NCI-H146 treated with DMSO at 0.1 percent for 48 hours (cell line): ENCODE data around the gene LRRC47.
"Not testable (repeated sequence)": the region's sequence is repeated elsewhere in the genome, so short reads cannot be mapped to it uniquely, and the experiment has no call there.

Experiments used
- DNase-seq: peaks from one replicate; lab custom pipeline; 2025; ENCODE audit not compliant: unreplicated experiment; lab: John Stamatoyannopoulos, UW

LRRC47 gene

DNA sequence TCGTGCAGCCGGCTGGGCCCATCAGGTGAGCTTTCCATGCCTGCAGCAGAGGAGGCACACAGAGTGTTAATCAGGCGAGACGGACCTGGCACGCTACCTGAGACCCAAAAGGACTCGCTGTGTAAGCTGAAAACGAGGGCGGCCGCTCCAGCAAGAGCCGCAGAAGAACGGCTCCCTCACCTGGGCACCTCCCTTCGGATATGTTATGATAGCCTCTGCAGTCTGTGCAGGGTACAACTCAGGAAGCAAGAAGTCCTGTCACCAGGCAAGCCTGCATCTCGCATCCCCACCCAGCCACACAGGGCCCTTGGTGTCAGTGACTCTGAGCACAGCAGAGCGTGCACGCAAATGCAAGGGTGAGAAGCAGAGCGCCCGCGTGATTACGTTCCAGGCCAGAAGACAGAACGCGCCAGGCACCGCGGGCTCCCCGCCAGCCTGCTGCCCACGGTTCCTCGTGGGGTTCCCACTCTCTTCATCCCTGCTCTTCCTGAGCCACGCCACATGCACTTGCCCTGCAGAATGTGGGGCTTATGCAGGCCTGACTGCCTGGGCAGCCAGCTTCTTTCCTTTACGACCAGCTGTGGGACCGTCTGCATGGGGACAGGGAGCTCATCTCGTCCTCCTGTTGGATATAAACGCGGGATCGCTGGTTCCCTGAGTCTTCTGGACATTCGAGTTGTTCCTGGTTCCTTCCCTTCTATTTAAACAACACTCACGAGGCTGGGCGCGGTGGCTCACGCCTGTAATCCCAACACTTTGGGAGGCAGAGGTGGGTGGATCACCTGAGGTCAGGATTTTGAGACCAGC, 20.2 kb upstream of the LRRC47 start:
- DNase-seq: no peak

DNA sequence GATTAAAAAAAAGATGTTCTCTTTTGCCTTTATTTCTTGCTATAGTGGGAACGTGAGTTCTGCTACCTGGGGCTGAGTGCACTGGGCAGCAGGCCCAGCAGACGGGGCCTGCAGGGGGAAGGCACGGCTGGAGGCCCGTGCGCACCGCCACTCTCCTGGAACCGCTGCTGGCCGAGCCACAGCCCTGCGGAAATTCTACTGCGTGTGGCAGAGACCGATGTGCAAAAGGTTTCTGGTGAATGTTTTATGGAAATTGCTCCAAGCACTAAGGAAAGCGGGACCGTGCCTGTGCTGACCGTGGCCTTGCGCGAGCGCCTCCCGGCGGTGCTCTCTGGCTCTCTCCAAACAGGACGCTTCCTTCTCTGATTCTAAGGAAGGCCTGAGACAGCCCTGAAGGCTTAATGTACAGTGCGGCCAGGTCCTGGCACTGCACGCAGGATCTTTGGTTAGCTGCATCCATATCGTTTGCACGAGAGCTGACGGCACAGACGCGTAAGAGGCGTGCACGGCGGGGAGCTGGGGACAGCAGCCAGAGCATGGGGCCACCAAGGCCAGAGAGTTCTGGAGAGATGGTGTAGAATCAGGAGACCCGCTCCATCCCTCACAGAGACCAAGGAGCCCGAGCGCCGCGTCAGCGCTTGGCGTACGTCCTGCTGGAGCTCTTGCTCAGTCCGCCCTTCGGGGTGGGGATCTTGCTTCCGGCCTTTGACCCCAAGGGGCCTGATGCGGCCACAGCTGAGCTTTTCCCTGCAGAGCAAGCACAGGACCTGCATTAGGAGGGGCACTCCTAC, 18.7 kb upstream of the LRRC47 start:
- no peak for DNase-seq

DNA sequence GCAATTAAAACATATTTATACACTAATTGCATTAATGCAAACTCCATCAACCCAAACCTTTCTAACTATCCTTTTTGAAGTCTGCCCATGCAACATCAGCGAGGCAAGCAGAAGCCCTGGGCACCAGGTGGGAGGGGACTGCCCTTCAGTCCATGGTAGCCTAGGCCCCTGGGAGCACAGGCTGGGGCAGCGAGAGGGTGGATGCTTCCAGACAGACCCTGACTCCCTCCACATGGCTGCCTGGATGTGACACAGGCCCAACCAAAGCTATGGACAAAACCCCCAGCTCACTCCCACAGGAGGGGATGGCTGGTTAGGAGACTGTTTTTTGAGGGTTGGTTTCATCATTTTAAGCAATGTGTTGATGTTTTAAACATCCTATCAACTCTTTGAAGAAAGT, 17.8 kb upstream of the LRRC47 start:
- DNase-seq: no peak

DNA sequence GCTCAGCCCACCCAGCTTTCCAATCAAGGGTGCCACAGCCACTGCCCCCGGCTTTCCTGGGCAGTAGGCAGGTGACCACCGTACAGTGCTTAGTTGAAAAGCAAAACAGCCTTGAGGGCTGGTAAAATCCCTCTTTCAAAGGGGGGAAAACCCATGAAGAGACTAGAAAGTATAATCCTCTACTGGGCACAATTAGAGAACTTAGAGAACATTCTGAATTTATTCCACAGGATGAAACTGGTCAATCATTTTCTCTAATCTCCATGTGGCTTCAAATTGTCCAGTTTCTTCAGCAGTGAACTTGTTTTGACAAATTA, 15.3 kb upstream of the LRRC47 start:
- DNase-seq: no peak

DNA sequence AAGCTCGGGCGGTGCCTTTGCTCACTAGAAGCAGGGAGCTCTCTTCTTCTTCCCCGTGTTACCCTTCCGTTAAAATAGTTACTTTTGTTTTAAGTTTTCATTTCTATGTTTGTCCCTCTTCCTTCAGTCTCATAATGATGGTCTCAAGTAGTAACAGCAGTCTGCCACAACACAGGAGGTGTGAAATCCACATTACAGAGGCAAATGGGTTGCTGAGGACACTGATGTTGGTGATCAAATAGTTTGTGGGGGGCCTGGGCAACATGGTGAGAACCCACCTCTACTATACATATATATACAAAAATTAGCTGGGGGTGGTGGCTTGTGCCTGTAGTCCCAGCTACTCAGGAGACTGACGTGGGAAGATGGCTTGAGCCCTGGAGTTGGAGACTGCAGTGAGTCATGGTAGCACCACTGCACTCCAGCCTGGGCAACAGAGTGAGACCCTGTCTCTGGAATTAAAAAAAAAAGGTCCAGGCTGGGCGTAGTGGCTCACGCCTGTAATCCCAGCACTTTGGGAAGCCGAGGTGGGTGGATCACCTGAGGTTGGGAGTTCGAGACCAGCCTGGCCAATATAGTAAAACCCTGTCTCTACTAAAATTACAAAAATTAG, 14.0 kb upstream of the LRRC47 start:
- DNase-seq: not testable (repeated sequence)

DNA sequence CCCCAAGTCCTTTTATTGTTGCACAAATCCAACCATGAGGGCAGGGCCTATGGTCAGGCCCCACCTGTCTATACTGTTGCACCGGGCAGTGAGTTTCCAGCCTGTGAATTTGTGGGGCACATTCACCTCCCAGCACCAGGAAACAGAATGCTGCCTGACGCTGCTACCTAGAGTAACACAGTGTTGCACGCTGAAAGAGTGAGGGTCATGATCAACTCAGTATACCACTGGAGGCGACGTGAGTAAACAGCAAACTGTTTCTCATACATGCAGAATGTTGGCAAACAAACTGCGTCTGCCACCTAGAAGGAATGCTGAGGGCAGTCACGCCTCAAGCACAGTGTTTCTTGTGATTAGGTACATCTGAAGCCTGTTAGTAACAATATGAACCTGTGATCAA, 13.4 kb upstream of the LRRC47 start:
- no peak for DNase-seq

DNA sequence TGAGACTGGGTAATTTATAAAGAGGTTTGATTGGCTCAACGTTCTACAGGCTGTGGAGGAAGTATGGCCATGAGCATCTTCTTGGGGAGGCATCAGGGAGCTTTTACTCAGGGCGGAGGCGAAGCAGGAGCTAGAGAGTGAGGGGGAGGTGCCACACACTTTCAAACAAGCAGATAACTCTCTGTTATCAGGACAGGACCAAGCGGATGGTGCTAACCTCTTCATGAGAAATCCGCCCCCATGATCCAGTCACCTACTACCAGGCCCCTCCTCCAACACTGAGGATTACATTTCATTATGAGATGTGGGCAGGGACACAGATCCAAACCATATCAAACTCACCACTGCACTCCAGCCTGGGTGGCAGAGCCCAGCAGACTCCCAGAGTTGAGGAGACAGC, 11.5 kb upstream of the LRRC47 start:
- DNase-seq: no peak

DNA sequence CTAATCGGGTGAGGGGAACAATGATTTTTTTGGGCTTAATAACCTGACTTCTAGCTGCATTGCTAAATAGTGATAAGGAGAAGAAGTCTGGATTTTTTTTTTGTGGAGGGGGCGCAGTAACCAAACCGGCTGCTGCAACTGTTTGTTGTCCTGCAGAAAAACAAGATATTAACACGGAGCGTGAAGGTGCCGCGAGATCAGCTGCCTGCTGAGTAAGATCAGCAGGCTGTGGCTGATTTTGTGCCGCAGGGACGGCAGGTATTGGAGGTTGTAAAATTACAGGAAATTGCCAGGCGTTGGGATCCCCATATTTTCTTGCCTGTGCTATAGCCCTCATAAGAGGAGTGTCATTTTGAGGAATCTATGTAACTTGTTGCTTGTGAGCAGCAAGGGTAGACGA, 8.7 kb upstream of the LRRC47 start:
- no peak for DNase-seq

DNA sequence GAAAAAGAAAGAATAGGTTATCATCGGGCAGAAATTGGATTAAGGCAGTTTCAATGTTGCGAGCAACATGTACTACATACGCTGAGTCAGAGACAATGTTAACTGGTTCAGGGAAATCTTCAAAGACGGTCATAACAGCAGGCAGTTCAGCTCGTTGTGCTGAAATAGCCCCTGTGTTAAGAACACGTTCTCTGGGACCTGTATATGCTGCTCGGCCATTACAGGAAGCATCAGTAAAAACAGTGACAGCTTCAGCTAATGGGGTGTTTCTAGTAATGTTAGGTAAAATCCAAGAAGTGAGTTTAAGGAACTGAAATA, 8.3 kb upstream of the LRRC47 start:
- not testable (repeated sequence) for DNase-seq

DNA sequence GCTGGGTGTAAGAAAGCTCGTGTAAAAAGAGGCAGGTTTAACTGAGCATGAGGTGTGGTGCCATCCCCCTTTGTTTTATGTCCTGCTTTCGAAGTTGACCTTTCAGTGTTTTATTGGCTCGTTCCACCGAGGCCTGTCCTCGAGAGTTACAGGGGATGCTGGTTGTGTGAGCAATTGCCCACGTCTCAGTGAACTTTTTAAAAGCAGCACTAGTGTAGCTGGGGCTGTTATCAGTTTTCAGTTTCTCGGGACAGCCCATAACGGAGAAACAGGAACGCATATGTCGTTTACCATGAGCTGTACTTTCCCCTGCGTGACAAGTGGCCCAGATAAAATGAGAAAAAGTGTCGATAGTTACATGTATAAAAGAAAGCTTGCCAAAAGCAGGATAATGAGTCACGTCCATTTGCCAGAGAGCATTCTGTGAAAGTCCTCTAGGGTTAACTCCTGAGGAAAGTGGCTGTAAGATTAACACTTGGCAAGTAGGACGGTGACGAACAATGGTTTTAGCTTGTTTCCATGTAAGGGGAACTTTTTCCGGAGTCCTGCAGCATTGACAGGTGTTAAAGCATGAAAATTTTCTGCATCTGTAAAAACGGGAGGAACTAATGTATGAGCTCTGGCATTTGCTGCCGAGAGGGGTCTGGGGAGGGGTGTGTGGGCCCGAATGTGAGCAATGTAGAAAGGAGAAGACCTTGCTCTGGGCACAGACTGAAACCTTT, 7.8 kb upstream of the LRRC47 start:
- no peak for DNase-seq

DNA sequence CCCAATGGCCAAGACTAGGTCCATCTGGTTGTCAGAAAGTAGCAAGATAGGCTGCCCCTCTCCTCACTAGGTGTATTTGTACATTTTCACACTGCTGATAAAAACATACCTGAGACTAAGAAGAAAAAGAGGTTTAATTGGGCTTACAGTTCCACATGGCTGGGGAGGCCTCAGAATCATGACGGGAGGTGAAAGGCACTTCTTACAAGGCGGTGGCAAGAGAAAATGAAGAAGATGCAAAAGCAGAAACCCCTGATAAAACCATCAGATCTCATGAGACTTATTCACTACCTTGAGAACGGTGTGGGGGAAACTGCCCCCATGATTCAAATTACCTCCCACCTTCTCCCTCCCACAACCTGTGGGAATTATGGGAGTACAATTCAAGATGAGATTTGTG, 4.5 kb upstream of the LRRC47 start:
- DNase-seq: not testable (repeated sequence)

DNA sequence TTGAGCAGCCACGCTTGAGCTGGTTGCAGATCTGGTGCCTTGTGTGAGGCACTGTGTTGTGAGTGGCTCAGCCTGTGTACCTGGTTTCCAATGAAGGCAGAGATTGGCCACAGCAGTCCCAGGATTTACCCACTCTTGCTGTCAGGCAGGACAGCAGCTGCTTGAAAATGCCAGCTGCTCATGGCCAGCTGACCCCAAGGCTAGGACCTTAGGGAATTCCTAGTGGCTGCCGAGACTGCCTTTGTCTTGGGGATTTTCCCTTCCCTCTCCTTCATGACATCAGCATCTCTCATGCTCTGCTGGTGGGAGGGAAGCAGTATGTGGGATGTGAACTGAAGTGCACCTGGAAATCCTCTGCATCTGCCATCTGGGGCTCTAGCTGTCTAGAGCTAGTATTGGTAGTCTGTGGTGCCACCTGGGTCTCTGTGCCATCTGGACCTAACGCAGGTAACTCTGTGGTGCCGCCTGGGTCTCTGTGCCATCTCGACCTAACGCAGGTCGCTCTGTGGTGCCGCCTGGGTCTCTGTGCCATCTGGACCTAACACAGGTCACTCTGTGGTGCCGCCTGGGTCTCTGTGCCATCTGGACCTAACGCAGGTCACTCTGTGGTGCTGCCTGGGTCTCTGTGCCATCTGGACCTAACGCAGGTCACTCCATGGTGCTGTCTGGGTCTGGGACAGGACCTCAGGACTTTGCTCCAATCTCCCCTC, 3.8 kb upstream of the LRRC47 start:
- no peak for DNase-seq

DNA sequence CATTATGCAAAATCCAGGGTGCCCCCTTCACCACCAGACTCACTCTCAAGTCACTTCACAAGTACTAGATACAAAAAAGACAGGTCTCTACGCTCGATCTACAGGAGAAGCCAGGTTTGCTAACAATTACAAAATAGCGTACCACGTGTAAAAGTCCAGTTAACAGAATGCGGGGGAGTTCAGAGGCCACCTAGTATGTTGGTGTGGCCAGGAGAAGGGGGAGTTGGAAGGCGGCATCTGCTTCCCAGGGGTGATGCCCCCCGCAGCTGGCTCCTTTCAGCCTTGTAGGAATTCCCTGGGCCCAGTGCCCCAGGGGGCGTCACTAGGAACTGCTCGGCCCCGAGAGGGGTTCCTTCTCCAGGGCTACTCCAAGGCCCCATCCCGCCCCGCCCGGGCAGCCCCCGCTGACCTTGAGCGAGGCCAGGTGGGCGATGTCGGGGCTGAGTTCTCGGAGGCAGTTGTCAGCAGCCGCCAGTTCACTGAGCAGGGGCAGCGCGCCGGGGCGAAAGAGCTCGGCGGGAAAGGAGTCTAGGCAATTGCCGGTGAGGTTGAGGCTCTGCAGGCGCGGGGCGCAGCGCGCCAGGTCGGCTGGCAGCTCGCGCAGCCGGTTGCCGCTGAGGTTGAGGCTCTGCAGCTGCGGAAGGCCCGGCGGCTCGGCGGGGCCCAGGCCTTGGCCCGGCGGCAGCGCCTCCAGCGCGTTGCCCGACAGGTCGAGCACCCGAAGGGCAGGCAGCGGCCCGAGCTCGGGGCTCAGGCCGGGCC, 664 bp downstream of the LRRC47 start:
- no peak for DNase-seq

DNA sequence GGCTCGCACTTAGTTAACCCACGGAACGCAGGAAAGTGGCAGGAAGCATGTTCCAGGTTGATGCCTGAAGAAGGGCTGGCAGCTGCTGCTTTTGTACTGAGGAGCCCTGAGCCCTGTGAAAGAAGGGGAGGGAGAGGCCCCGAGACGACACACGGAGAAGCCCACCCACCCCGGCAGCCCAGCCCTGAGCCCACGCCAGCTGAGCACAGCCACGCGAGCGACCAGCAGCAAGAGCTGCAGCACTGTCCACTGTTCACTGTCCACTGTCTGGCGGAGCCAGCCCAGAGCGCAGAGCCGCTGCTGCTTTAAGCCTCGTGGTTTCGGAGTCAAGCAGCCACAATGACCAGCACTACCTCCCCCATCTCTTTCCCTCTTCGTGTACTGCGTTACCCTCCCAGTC, 5.3 kb downstream of the LRRC47 start:
- no peak for DNase-seq

DNA sequence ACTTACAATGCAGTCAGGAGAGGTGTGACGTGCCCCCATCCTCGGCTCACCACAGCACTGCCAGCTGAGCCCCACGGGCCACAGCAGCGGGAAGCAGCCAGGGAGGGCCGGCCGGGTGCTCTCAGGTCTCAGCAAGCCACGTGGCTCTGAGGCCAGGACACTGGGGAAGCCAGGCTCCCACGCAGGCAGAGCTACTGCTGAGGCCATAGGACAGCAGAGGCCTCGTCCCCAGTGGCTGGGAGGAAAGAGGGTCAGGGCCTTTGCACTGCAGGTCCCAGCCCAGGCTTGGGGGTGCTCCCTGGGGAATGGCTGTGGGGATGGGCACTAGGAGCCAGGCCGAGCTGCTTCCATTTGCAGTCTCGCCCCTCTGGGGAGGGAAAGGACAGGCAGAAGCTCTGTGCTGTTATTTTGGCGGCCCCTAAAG, 5.8 kb downstream of the LRRC47 start:
- no peak for DNase-seq

DNA sequence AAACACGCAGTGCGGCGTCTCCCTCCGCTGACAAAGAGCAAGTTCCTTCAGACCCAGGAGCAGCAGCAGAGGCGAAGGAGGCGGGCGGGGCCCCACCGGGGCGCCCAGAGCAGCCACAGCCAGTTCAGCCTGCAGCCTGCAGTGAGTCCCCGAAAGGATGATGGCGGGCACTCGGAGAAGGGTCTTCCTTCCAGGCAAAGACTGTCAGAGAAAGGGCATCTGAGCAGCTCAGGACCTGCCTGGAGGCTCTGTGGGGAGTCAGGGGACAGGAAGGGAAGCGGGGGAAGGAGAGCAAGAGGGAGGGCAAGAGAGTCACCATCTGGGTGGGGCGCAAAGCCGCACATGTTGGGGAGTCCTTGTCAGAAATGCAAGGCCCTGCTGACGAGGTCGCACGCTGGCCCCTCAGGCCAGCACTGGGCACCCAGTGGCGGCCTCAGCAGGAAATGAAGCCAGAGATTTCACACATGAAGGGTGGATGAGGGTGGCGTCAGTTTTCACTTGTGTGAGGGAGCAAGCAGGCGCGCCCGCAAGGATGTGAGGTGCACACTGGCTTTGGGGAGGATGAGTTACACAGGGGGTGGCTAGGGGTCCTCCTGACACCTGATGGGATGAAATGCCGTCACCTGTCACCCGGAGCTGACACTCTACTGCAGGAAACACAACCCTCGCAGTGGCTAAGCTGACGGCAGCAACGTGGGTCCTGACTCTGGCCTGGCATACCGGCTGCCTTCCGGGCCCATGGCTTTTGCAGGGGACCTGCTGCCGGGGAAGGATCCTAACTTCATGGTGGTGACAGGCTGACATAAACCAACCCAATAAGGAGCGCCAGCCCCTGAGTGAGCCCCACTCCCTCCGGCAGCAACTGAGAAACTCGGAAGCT, 6.6 kb downstream of the LRRC47 start:
- DNase-seq: no peak

DNA sequence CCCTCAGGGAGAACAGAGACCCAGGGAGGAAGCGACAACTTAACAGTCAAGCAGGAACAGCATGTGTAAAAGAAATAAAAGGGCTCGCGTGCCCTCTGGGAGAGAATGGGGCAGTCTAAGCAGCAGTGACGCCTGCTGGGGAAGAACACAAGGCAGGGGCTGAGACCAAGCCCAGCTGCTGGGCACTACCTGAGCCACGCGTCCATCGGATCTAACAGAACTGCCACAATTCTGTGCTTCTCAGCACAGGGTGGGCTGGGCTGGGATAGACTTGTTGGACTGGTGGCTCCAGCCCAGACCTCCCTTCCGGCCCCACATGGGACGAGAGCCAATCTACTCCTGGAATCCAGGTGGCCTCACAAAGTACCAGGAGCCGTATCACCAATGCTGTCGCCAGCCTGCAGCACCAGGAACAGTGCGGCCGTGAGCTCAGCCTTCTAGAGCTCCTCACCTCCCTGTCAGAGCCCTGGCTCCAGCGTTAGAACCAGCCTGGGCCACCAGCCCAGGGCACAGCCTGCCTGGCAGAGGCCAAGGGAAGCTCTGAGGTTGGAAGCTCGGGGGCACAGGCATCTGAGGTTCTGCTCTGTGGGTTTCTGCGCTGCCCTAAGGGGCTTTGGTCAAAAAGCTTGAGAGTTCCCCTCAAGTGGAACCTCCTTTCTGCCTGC, 7.4 kb downstream of the LRRC47 start:
- DNase-seq: no peak

DNA sequence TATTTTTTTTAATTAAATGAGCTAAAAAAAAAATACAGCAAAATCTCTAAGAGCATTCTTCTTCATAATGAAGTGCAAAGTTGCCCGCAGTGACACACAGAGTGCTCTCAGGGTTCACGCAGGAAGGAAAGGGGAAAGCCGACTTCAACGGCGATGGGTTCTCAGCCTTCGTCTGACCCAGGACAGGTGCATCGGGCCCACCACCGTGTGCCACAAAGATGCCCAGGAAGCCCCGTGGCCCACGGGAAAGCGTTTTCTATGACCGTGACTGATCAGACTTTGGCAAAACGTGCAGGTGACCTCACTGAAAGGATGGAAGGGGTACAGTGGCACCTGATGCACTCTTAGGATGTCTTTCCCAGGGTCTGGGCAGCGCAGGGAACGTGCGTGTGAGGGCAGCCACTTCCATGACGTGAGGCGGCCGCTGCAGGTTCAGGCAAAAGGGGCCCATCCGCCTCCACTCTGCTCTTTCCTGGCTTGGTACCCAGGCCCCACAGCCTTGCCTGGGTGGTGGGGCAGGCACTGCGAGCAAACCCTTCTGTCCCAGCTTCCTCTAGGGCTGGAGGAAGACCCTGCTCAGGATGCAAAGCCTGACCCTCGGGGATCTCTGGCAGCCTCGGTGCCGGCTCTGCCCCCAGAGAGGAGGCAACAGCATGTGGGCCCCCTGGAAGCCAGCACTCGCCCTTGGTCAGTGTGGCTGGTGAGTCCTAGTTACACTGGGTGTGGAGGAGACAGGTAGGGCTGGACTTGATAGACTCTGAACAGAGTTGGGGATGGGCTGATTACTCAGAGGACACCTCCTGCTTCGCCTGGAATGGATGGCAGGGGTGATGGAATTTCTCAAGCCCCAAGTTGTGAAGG, 8.3 kb downstream of the LRRC47 start:
- DNase-seq: no peak
